Measurements from ENCODE around the gene PSG11.
"Not testable (repeated sequence)": the region's sequence is repeated elsewhere in the genome, so short reads cannot be mapped to it uniquely, and the experiment has no call there.

GRCh38 chr19:43021629-43022028 is 4.6 kb downstream of the PSG11 start:
- TF ChIP-seq, protein P1, sequence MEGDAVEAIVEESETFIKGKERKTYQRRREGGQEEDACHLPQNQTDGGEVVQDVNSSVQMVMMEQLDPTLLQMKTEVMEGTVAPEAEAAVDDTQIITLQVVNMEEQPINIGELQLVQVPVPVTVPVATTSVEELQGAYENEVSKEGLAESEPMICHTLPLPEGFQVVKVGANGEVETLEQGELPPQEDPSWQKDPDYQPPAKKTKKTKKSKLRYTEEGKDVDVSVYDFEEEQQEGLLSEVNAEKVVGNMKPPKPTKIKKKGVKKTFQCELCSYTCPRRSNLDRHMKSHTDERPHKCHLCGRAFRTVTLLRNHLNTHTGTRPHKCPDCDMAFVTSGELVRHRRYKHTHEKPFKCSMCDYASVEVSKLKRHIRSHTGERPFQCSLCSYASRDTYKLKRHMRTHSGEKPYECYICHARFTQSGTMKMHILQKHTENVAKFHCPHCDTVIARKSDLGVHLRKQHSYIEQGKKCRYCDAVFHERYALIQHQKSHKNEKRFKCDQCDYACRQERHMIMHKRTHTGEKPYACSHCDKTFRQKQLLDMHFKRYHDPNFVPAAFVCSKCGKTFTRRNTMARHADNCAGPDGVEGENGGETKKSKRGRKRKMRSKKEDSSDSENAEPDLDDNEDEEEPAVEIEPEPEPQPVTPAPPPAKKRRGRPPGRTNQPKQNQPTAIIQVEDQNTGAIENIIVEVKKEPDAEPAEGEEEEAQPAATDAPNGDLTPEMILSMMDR (IDR thresholded peaks at IDR 0.05): not testable (repeated sequence)
- not testable (repeated sequence) for TF ChIP-seq JUN (CRISPR knock-in tag; IDR thresholded peaks at IDR 0.05); SP1 (CRISPR knock-in tag; conservative IDR thresholded peaks at IDR 0.05); ESRRA (CRISPR knock-in tag; IDR thresholded peaks at IDR 0.05; ENCODE audit: borderline replicate concordance); STAT6 (CRISPR knock-in tag; conservative IDR thresholded peaks at IDR 0.05; ENCODE audit: low read depth); USF2 (CRISPR knock-in tag; IDR thresholded peaks at IDR 0.05); NFE2L1 (CRISPR knock-in tag; IDR thresholded peaks at IDR 0.05); NFATC4 (CRISPR knock-in tag; IDR thresholded peaks at IDR 0.05); ZNF512 (CRISPR knock-in tag; IDR thresholded peaks at IDR 0.05; ENCODE audit: borderline replicate concordance); E2F4 (CRISPR knock-in tag; IDR thresholded peaks at IDR 0.05; ENCODE audit: borderline replicate concordance, low read depth)
- TF ChIP-seq, protein P2, sequence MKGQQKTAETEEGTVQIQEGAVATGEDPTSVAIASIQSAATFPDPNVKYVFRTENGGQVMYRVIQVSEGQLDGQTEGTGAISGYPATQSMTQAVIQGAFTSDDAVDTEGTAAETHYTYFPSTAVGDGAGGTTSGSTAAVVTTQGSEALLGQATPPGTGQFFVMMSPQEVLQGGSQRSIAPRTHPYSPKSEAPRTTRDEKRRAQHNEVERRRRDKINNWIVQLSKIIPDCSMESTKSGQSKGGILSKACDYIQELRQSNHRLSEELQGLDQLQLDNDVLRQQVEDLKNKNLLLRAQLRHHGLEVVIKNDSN (CRISPR knock-in tag; IDR thresholded peaks at IDR 0.05): not testable (repeated sequence)

Data from WTC11 (cell line).